IMR-90 (cell line): ENCODE measurements around the gene TLCD5. TPM values are rescaled to one million over a fixed set of nuclear protein-coding genes. Genes with fewer than 3 reads are reported as not detected.

ENCODE experiments used
- ATAC-seq: fragments of 200-7000 bp; cut with Tn5 transposase; 2 replicates; pipeline ENCODE4 v1.9.1; 2020; ENCODE audit warnings: low read depth, mild to moderate bottlenecking, moderate library complexity
- BruUV-seq: library from RNA; stranded (reverse); fragments of 400-500 nt; replicated peaks from 2 replicates; lab custom pipeline; 2021; lab: Mats Ljungman, UMichigan
- CTCF ChIA-PET: fragments of 300-600 bp; formaldehyde crosslinking; extraction: SDS; loops from one replicate; lab custom pipeline; 2021; ENCODE audit warnings: antibody characterized with exemption; lab: Yijun Ruan, JAX
- POLR2A ChIA-PET: fragments of 300-600 bp; sonication (Branson Sonifier 250); formaldehyde crosslinking; loops from one replicate; lab custom pipeline; 2022; ENCODE audit warnings: antibody characterized with exemption; ENCODE audit not compliant: unreplicated experiment; lab: Charles Lee
- DNase-seq: peaks from one replicate; pipeline ENCODE4 v3.0.0; 2013
- H2AFZ ChIP-seq: replicated peaks from 2 replicates; pipeline ENCODE3; 2013; ENCODE audit warnings: low read length, mild to moderate bottlenecking; ENCODE audit not compliant: poor library complexity
- H2AK5ac ChIP-seq: 2 replicates; pipeline ENCODE4 v1.6.1; 2013; ENCODE audit warnings: low read depth, low read length, inconsistent platforms
- H2AK9ac ChIP-seq: replicated peaks from 2 replicates; pipeline ENCODE3; 2013; ENCODE audit warnings: mild to moderate bottlenecking, low read depth, low read length, moderate library complexity; ENCODE audit not compliant: poor library complexity
- H2BK120ac ChIP-seq: 2 replicates; pipeline ENCODE4 v1.6.1; 2013; ENCODE audit warnings: low read depth, low read length, inconsistent platforms
- H2BK15ac ChIP-seq: 3 replicates; pipeline ENCODE4 v1.6.1; 2013; ENCODE audit warnings: low read depth, low read length, inconsistent platforms
- H2BK20ac ChIP-seq: 2 replicates; pipeline ENCODE4 v1.6.1; 2013; ENCODE audit warnings: low read depth, mild to moderate bottlenecking, inconsistent platforms, low read length, moderate library complexity
- H2BK5ac ChIP-seq: 2 replicates; pipeline ENCODE4 v1.6.1; 2013; ENCODE audit warnings: mild to moderate bottlenecking, low read depth, low read length, inconsistent platforms; ENCODE audit not compliant: poor library complexity, severe bottlenecking
- H3K14ac ChIP-seq: replicated peaks from 2 replicates; pipeline ENCODE4 v1.6.1; 2013; ENCODE audit warnings: low read depth, low read length, inconsistent platforms
- H3K18ac ChIP-seq: 2 replicates; pipeline ENCODE4 v1.6.1; 2013; ENCODE audit warnings: low read depth, low read length, control low read depth
- H3K23ac ChIP-seq: 2 replicates; pipeline ENCODE4 v1.6.1; 2013; ENCODE audit warnings: low read depth, low read length, inconsistent platforms
- H3K27ac ChIP-seq: 2 replicates; pipeline ENCODE4 v1.5.1; 2013; ENCODE audit warnings: mild to moderate bottlenecking, control low read depth, low read length; ENCODE audit not compliant: insufficient read depth
- H3K27me3 ChIP-seq: 2 replicates; pipeline ENCODE4 v1.6.1; 2013; ENCODE audit warnings: low read length; ENCODE audit not compliant: control insufficient read depth, insufficient read depth
- H3K36me3 ChIP-seq: 2 replicates; pipeline ENCODE4 v1.6.1; 2013; ENCODE audit warnings: low read length, mixed read lengths; ENCODE audit not compliant: control insufficient read depth, insufficient read depth
- H3K4ac ChIP-seq: 2 replicates; pipeline ENCODE4 v1.6.1; 2013; ENCODE audit warnings: low read depth, low read length, inconsistent platforms
- H3K4me1 ChIP-seq: 2 replicates; pipeline ENCODE4 v1.6.1; 2013; ENCODE audit warnings: low read length, mixed read lengths; ENCODE audit not compliant: control insufficient read depth, insufficient read depth
- H3K4me2 ChIP-seq: 2 replicates; pipeline ENCODE4 v1.6.1; 2013; ENCODE audit warnings: low read depth, mild to moderate bottlenecking, control low read depth, low read length, moderate library complexity
- H3K4me3 ChIP-seq: 2 replicates; pipeline ENCODE4 v1.5.1; 2013; ENCODE audit warnings: low read depth, mild to moderate bottlenecking, control low read depth, low read length, moderate library complexity; ENCODE audit not compliant: insufficient read depth
- H3K56ac ChIP-seq: 2 replicates; pipeline ENCODE4 v1.6.1; 2013; ENCODE audit warnings: low read length, inconsistent platforms; ENCODE audit not compliant: insufficient read depth; ENCODE audit errors: extremely low read depth
- H3K79me1 ChIP-seq, 2 experiments: 2 replicates each; pipeline ENCODE4 v1.6.1; 2013; ENCODE audit warnings: low read length in 2 of 2, inconsistent platforms in 1 of 2, low read depth in 1 of 2
- H3K9ac ChIP-seq: 2 replicates; pipeline ENCODE4 v1.6.1; 2013; ENCODE audit warnings: low read depth, low read length, control low read depth
- H3K9me1 ChIP-seq: 2 replicates; pipeline ENCODE4 v1.6.1; 2013; ENCODE audit warnings: low read length, inconsistent platforms; ENCODE audit not compliant: insufficient read depth
- H3K9me3 ChIP-seq: 2 replicates; pipeline ENCODE4 v1.6.1; 2013; ENCODE audit warnings: low read length; ENCODE audit not compliant: control insufficient read depth, insufficient read depth
- H4K20me1 ChIP-seq: 2 replicates; pipeline ENCODE4 v1.6.1; 2013; ENCODE audit warnings: low read length, inconsistent platforms; ENCODE audit not compliant: insufficient read depth
- H4K5ac ChIP-seq: 2 replicates; pipeline ENCODE4 v1.6.1; 2013; ENCODE audit warnings: mild to moderate bottlenecking, low read depth, low read length, control low read depth
- H4K8ac ChIP-seq, 2 experiments: 2 replicates each; pipeline ENCODE4 v1.6.1; 2013; ENCODE audit warnings: low read depth in 2 of 2, low read length in 2 of 2, control low read depth in 1 of 2, inconsistent platforms in 1 of 2
- H4K91ac ChIP-seq: 2 replicates; pipeline ENCODE4 v1.6.1; 2013; ENCODE audit warnings: low read depth, low read length, inconsistent platforms; ENCODE audit not compliant: insufficient read depth
- BHLHE40 ChIP-seq: fragments of 150-350 bp; IDR thresholded peaks from 2 replicates; pipeline ENCODE4 v1.6.1; 2016; ENCODE audit warnings: mild to moderate bottlenecking, low read depth, low read length
- CEBPB ChIP-seq: IDR thresholded peaks from 2 replicates; pipeline ENCODE4 v1.6.1; 2012; ENCODE audit warnings: low read depth, low read length, improper control_type of control experiment
- CHD1 ChIP-seq: IDR thresholded peaks from 2 replicates; pipeline ENCODE4 v1.6.1; 2012; ENCODE audit warnings: low read depth, low read length, improper control_type of control experiment
- FOS ChIP-seq: fragments of 150-350 bp; IDR thresholded peaks from 2 replicates; pipeline ENCODE4 v1.6.1; 2016; ENCODE audit warnings: low read depth, low read length
- MAFK ChIP-seq: IDR thresholded peaks from 2 replicates; pipeline ENCODE4 v1.6.1; 2012; ENCODE audit warnings: low read depth, low read length, improper control_type of control experiment
- MAZ ChIP-seq: IDR thresholded peaks from 2 replicates; pipeline ENCODE4 v1.6.1; 2012; ENCODE audit warnings: low read depth, mild to moderate bottlenecking, low read length, improper control_type of control experiment, moderate library complexity, borderline replicate concordance
- MXI1 ChIP-seq: IDR thresholded peaks from 2 replicates; pipeline ENCODE4 v1.6.1; 2012; ENCODE audit warnings: low read depth, mild to moderate bottlenecking, low read length, moderate library complexity, borderline replicate concordance
- NFE2L2 ChIP-seq: fragments of 150-350 bp; IDR thresholded peaks from 2 replicates; pipeline ENCODE4 v1.6.1; 2016; ENCODE audit warnings: low read depth, mild to moderate bottlenecking, low read length
- POLR2A ChIP-seq: IDR thresholded peaks from 2 replicates; pipeline ENCODE4 v1.6.1; 2012; ENCODE audit warnings: mild to moderate bottlenecking, low read depth, low read length
- RAD21 ChIP-seq: IDR thresholded peaks from 2 replicates; pipeline ENCODE4 v1.6.1; 2012; ENCODE audit warnings: low read length, improper control_type of control experiment
- RCOR1 ChIP-seq: IDR thresholded peaks from 2 replicates; pipeline ENCODE4 v1.6.1; 2012; ENCODE audit warnings: mild to moderate bottlenecking, low read length, improper control_type of control experiment; ENCODE audit not compliant: insufficient replicate concordance
- RFX5 ChIP-seq: IDR thresholded peaks from 2 replicates; pipeline ENCODE4 v1.8.0; 2012; ENCODE audit warnings: low read depth, mild to moderate bottlenecking, low read length, moderate library complexity
- SMC3 ChIP-seq: fragments of 150-350 bp; IDR thresholded peaks from 2 replicates; pipeline ENCODE4 v1.6.1; 2016; ENCODE audit warnings: low read depth, mild to moderate bottlenecking, antibody characterized with exemption, low read length, moderate library complexity
- WGBS, 2 experiments: methylation state at CpG; one replicate each; pipeline versions ENCODE4 v1.1.5 to v1.1.7; 2013; ENCODE audit warnings: missing lambda C conversion rate in 2 of 2; ENCODE audit not compliant: insufficient read length in 1 of 2; ENCODE audit errors: extremely low coverage in 2 of 2; 5-methylcytosine and 5-hydroxymethylcytosine counted together
- dilution Hi-C: fragments of 300-500 bp; cut with HindIII; formaldehyde crosslinking; loops from one replicate; pipeline ENCODE4 v1.14.3; 2018; ENCODE audit warnings: low sequenced_read_pairs; ENCODE audit not compliant: unreplicated experiment
- in situ Hi-C: fragments of 300-500 bp; cut with MboI; formaldehyde crosslinking; loops from 3 replicates; pipeline ENCODE4 v1.14.3; 2019; ENCODE audit warnings: low sequenced_read_pairs, inconsistent platforms, mixed read lengths
- intact Hi-C: fragments of 100-400 bp; cut with micrococcal nuclease; formaldehyde crosslinking; loops from 2 replicates; pipeline ENCODE4 v1.10.0; 2022
- polyA plus RNA-seq, 3 experiments: library from polyadenylated mRNA; depleted of rRNA; stranded (reverse); fragments of >200 nt; gene quantifications; 2 replicates each; pipeline ENCODE4 v1.2.3, GENCODE V29; 2012; ENCODE audit warnings: low replicate concordance in 1 of 3
- total RNA-seq: library from RNA; depleted of rRNA; stranded (reverse); fragments of >200 nt; gene quantifications from 2 replicates; pipeline ENCODE4 v1.2.3, GENCODE V29; 2012
- TF ChIP-seq, protein P1 (sequence below): fragments of 150-350 bp; IDR thresholded peaks from 2 replicates; pipeline ENCODE4 v1.6.1; 2016; ENCODE audit warnings: low read depth, mild to moderate bottlenecking, low read length, moderate library complexity, borderline replicate concordance
- TF ChIP-seq, protein P2 (sequence below): fragments of 150-350 bp; IDR thresholded peaks from 2 replicates; pipeline ENCODE4 v1.6.1; 2017; ENCODE audit warnings: mild to moderate bottlenecking, antibody characterized with exemption, low read length, low read depth
- TF ChIP-seq, protein P3 (sequence below): conservative IDR thresholded peaks from 2 replicates; pipeline ENCODE4 v1.5.1; 2012; ENCODE audit warnings: mild to moderate bottlenecking, low read depth, low read length, improper control_type of control experiment

TLCD5 gene
- total and polyA plus RNA-seq, 2 of the 4 experiments (the other 2 are of a cell fraction): 9.5 to 11.5 TPM

DNA sequence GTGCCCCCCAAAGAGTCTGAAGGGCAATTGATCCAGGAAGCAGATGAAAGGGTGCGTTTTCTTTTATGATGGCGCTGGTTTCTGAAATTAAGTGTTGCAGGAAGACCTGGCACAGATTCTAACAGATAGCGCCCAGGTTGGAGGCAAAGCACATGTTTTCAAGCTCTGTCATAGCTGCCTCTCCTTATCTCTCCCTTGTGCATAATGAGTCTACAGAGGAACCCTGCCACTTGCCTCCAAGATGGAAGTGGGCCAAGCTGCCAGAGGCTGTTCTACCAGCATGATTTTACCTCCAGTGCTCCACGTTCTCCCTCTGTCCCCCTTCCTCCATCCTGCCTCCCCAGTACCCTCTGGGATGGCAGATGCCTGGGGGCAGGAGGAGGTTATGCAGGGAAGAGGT is 30.0 kb upstream of the TLCD5 start:
- Histone ChIP-seq H3K18ac (no peak overlapping the region), H2AK9ac (no peak overlapping the region), H3K4me3 (no peak overlapping the region), H3K9ac (no peak overlapping the region), H4K91ac (no peak overlapping the region), H3K4me1 (no peaks in the 10 kb centered on the region), H3K4me2 (no peak overlapping the region), H3K79me1 (no peaks in the 10 kb centered on the region), H3K9me1 (no peaks in the 10 kb centered on the region), H4K5ac (no peak overlapping the region), H2BK120ac (no peak overlapping the region), H3K27ac (no peak overlapping the region), H2AFZ (no peak overlapping the region), H3K27me3 (peaks cover 68% of the 10 kb centered on the region), H3K36me3 (no peaks in the 10 kb centered on the region), H2AK5ac (no peak overlapping the region), H2BK5ac (no peak overlapping the region), H2BK20ac (no peak overlapping the region), H3K23ac (no peak overlapping the region), H3K14ac (no peak overlapping the region), H2BK15ac (no peak overlapping the region), H4K20me1 (no peaks in the 10 kb centered on the region), H3K9me3 (no peaks in the 10 kb centered on the region), H4K8ac (no peak overlapping the region), H3K4ac (no peak overlapping the region), H3K56ac (no peak overlapping the region)
- BruUV-seq: no TSS peak
- CTCF ChIA-PET: no interaction called here
- TF ChIP-seq, protein P1, sequence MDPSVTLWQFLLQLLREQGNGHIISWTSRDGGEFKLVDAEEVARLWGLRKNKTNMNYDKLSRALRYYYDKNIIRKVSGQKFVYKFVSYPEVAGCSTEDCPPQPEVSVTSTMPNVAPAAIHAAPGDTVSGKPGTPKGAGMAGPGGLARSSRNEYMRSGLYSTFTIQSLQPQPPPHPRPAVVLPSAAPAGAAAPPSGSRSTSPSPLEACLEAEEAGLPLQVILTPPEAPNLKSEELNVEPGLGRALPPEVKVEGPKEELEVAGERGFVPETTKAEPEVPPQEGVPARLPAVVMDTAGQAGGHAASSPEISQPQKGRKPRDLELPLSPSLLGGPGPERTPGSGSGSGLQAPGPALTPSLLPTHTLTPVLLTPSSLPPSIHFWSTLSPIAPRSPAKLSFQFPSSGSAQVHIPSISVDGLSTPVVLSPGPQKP: no peak
- TF ChIP-seq MXI1: no peak
- no peak for TF ChIP-seq NFE2L2
- TF ChIP-seq MAFK: no peak
- no peak for TF ChIP-seq CHD1
- TF ChIP-seq RAD21: no peak
- TF ChIP-seq BHLHE40: no peak
- TF ChIP-seq POLR2A: no peak
- TF ChIP-seq MAZ: no peak
- no peak for TF ChIP-seq SMC3
- TF ChIP-seq FOS: no peak
- TF ChIP-seq RCOR1: no peak
- TF ChIP-seq, protein P2, sequence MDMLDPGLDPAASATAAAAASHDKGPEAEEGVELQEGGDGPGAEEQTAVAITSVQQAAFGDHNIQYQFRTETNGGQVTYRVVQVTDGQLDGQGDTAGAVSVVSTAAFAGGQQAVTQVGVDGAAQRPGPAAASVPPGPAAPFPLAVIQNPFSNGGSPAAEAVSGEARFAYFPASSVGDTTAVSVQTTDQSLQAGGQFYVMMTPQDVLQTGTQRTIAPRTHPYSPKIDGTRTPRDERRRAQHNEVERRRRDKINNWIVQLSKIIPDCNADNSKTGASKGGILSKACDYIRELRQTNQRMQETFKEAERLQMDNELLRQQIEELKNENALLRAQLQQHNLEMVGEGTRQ: no peak
- TF ChIP-seq, protein P3, sequence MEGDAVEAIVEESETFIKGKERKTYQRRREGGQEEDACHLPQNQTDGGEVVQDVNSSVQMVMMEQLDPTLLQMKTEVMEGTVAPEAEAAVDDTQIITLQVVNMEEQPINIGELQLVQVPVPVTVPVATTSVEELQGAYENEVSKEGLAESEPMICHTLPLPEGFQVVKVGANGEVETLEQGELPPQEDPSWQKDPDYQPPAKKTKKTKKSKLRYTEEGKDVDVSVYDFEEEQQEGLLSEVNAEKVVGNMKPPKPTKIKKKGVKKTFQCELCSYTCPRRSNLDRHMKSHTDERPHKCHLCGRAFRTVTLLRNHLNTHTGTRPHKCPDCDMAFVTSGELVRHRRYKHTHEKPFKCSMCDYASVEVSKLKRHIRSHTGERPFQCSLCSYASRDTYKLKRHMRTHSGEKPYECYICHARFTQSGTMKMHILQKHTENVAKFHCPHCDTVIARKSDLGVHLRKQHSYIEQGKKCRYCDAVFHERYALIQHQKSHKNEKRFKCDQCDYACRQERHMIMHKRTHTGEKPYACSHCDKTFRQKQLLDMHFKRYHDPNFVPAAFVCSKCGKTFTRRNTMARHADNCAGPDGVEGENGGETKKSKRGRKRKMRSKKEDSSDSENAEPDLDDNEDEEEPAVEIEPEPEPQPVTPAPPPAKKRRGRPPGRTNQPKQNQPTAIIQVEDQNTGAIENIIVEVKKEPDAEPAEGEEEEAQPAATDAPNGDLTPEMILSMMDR: no peak
- TF ChIP-seq RFX5: no peak
- TF ChIP-seq CEBPB: no peak
- POLR2A ChIA-PET: no interaction called here
- WGBS, 2 experiments: no CpG with 5 or more reads among the region's 4 CpGs
- in situ Hi-C loops: loop anchor here (5.0 kb wide), 1 partner anchor 63 kb away; no protein-coding TSS in a partner anchor
- dilution Hi-C loops: no loop called here
- intact Hi-C loops: no loop called here
- DNase-seq: no peak
- ATAC-seq: no peak
